ENCODE data around the gene PXDN.
A peak's percentile ranks its signal among the peaks of the same experiment; 100 is the strongest.
"Not testable (repeated sequence)": the region's sequence is repeated elsewhere in the genome, so short reads cannot be mapped to it uniquely, and the experiment has no call there.

PXDN gene

DNA sequence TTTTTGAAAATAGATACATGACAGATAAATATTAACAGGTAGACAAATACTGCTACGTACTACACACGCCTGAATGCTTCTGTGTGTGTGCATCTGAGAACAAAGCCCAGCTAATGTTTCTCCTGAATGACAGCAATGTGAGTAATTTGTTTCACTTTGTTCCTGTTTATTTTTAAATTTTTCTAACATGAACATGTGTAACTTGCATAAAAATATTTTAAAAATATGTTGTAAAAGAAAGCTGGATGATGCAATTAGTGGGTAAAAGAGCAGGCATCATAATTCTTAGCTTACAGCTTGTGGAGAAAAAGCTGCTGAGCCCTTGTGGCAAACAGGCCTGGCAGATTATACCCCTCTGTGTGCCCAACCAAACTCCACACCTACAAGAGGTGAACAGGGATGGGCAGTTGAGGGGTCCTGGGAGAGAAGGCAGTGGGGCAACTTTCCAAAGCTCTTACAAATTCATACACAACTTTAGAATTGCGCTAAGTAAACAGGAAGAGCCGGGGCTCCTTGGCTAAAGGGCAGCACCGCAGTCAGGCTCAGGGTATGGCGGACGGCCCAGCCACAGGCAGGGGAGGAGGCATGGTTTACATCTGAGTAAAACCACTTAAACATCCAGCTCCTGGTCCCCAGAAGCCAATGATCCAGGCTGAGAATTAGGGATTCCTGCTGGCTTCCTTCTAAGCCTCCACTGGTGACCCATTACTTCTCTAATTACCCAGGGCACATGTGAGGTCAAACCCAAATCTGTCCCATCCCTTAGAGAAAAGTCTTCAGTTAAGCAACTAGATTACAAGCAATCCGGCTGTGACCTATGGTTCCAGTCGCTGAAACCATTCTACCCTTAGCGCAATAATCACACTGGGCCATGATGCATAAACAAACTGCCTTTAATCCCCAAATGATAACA, 14.0 kb downstream of the PXDN start:
- TF ChIP-seq, protein P1, sequence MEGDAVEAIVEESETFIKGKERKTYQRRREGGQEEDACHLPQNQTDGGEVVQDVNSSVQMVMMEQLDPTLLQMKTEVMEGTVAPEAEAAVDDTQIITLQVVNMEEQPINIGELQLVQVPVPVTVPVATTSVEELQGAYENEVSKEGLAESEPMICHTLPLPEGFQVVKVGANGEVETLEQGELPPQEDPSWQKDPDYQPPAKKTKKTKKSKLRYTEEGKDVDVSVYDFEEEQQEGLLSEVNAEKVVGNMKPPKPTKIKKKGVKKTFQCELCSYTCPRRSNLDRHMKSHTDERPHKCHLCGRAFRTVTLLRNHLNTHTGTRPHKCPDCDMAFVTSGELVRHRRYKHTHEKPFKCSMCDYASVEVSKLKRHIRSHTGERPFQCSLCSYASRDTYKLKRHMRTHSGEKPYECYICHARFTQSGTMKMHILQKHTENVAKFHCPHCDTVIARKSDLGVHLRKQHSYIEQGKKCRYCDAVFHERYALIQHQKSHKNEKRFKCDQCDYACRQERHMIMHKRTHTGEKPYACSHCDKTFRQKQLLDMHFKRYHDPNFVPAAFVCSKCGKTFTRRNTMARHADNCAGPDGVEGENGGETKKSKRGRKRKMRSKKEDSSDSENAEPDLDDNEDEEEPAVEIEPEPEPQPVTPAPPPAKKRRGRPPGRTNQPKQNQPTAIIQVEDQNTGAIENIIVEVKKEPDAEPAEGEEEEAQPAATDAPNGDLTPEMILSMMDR (IDR thresholded peaks at IDR 0.05; ENCODE audit: low read length, missing control alignments), result no peak
- DNase-seq (ENCODE audit: low read depth), result peak; percentile 72
- H3K4me3 ChIP-seq (replicated peaks; ENCODE audit: low read depth, low read length), result no peak overlapping the region

DNA sequence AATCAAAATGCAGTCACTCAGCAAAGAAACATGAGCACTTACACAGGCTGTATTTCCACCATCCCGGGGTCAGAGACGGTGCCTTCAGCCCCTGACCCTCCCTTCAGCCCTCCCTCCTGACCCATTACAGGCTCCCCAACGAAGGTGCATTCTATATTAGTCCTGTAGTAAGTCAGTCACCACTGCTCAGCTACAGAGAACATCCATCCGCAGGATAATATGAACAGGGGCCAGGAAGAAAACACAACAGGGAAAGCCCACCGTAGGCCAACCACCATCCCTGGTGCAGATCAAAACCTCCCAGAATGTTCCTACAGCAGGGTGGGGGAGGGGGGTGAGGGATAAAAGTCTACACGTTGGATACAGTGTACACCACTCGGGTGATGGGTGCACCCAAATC, 15.1 kb downstream of the PXDN start:
- H3K4me3 ChIP-seq (replicated peaks; ENCODE audit: low read depth, low read length), result no peak overlapping the region
- DNase-seq (ENCODE audit: low read depth), result no peak
- TF ChIP-seq, protein P1 (IDR thresholded peaks at IDR 0.05; ENCODE audit: low read length, missing control alignments), result no peak

DNA sequence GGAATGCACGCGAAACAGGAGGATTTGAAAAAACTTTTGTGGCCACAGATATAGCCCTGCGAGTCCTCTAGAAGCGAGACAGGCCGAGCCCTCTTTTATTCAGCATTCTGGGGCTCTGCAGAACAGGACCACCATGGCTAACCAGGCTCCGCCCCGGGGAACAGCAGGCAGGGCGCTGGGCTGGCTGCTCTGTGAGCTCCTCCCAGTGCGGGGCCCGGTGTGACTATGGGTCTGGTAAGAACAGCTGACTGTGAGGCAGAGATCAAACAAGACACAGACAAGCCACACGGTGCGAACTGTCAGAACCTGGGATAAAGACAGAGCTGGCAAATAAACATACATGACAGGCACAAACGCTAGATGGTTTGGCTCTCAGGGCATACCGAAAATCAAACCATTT, 15.5 kb downstream of the PXDN start:
- DNase-seq (ENCODE audit: low read depth), result no peak
- no peak overlapping the region for H3K4me3 ChIP-seq (replicated peaks; ENCODE audit: low read depth, low read length)

DNA sequence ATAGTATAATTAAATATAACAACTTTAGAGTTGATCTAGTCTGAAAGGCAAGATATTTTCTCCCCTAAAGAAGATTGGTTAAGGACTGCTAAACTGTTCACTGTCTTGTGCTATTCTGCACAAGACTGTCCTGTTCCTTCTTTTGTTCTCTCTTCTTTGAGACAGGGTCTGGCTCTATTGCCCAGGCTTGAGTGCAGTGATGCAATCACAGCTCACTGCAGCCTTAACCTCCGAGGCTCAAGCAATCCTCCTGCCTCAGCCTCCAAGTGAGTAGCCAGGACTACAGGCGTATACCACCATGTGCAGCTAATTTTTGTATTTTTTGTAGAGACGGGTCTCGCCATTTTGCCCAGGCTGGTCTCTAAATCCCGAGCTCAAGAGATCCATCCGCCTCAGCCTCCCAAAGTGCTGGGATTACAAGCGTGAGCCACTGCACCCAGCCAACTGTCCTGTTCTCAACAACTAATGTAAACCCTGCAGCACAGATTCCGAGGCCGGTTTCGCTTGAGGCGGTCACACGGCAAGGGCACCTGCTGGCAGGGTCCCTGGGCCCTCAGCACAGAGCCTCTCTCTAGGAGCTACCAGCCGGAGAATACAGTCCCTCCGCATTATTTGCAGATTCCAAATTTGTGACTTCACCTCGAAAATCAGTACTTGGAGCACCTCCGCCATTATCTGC, 16.4 kb downstream of the PXDN start:
- H3K4me3 ChIP-seq (replicated peaks; ENCODE audit: low read depth, low read length), result no peak overlapping the region
- DNase-seq (ENCODE audit: low read depth), result no peak
- TF ChIP-seq, protein P1 (IDR thresholded peaks at IDR 0.05; ENCODE audit: low read length, missing control alignments), result no peak

More for the DNA sequence above, 15.5 kb downstream of the PXDN start:
- TF ChIP-seq, protein P1 (IDR thresholded peaks at IDR 0.05; ENCODE audit: low read length, missing control alignments), result no peak

DNA sequence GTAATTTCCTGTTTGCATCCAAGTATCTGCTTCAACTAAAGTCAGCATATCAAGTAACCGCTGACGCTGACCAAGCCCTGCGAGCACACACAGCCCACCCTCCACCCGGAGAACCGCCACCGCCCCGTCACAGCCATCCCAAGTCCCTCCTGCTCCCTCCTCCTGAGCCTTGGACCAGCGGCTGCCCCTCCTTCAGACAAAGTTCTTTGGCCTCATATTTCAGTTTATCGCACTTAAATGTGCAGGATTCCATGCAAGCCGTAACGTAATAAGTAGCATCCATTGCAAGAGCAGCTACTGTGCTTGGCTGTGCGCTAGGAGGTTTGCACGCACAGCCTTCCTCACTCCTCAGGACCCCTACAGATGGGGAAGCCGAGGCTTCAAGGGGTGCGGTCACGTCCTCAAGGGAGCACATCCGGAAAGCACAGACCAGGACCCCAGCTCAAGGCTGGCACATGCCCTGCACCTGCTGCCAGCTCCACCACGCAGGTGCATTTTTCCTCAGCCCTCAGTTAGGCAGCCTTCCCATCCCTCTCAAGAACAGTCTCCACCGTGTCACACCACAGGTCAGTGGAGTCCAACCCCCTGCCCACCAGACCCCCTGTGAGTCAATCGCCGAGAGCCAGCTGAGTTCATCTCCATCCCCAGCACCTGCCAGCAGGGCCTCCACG, 17.1 kb downstream of the PXDN start:
- peak; percentile 53 for DNase-seq (ENCODE audit: low read depth)
- TF ChIP-seq, protein P1 (IDR thresholded peaks at IDR 0.05; ENCODE audit: low read length, missing control alignments), result no peak
- H3K4me3 ChIP-seq (replicated peaks; ENCODE audit: low read depth, low read length), result peak overlapping the region; percentile 15

DNA sequence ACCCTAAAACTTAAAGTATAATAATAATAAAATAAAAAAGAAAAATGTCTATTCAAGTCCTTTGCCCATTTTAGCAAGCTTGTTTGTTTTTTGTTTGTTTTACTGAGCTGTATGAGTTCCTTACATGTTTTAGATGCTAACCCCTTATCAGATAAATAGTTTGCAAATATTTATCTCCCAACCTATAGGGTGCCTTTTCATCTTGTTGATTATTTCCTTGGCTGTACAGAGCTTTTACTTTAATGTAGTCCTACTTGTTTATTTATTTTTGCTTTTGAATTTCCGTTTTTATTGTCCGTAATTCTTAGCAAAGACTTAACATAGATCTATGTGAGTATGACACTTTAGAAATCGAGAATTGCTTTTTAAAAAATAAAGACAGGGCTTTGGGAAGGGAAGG, 17.8 kb downstream of the PXDN start:
- TF ChIP-seq, protein P1 (IDR thresholded peaks at IDR 0.05; ENCODE audit: low read length, missing control alignments), result no peak
- DNase-seq (ENCODE audit: low read depth), result no peak
- H3K4me3 ChIP-seq (replicated peaks; ENCODE audit: low read depth, low read length), result no peak overlapping the region

DNA sequence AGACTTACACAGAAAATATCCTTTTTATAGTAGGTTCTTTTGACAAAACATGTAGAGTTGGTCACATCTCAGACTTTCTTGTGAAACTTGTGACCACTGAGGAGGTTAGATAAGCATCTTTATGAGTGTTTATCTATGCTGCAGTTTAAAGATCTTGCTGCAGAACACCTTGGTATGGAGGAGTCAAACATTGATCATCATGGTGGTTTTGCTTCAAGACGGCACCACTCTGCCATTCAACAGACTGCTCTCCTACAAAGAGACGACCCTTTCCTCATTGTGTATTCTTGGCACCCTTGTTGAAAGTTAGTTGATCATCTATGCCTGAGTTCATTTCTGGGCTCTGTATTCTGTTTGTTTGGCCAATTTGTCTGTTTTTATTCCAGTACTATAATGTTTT, 20.0 kb downstream of the PXDN start:
- H3K4me3 ChIP-seq (replicated peaks; ENCODE audit: low read depth, low read length); DNase-seq (ENCODE audit: low read depth): not testable (repeated sequence)
